ENCODE data around the gene BBS12.

BBS12 gene

DNA sequence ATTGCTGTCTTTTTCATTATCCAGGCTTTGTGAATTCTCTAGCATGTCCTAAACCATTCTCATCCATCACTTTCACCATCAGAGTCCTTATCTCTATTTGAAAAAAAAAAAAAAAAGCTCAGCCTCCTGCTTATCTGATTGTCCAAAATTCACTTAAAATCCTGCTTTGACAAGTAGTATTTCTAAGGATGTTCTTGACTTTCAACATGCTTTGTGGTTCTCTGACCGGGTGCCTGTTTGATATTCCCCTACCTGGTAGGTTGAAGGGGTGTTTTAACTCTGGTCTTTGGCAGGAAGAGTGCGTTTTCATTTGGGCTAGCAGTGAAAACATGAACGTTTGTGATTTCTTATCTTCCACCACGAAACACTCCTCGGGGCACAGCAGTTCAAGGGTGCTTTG lies 17.3 kb upstream of the BBS12 start:
- no peak for DNase-seq

DNA sequence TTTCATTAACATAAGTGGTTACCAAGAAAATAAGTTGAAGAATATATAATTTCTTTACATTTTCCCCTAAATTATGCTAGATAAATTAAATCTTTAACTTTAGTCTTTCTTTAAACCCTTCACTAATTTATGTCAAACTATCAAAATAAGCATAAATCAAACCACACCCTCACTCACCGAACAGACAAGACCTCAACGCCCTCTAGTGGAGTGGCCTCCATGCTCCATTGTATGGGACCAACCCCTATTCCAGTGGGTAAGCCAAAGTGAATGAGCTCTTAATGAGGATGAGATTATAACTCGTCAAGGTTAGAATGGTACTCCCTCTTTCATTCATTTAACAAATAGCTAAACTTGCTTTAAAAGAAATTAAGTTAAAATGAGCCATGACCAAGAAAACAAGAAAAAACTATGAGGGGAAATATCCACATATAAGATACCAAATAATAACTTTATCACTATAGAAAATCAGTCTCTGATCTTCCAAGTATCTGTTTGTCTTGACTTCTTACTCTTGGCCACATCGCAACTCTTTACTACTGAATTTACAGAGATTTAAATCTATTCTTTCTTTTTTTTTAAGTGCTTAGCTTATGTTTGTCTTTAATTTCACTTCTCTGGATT lies 15.6 kb upstream of the BBS12 start:
- DNase-seq, result peak in 33 of 51 donors; percentile 0 to 70 (median 29)

DNA sequence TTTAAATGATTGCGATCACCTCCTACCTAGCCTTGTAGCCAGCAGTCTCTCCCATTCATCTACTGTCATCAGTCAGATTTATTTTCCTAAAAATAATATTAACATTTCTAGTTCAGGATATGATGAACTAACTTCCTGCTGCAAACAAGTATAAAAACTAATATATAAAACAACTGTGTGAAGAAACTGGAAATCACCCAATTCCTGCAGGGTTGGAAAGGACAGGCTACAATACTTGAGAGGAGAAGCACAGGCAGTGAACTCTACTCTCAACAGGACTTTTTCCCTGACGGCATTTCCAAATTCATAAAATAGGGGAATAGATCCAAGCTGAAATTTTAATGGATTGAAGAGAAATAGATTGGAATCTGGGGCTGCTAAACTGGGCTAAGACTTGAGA lies 14.2 kb upstream of the BBS12 start:
- no peak for DNase-seq

GRCh38 chr4:122722256-122722655 lies 10.2 kb upstream of the BBS12 start:
- DNase-seq, result no peak

GRCh38 chr4:122728856-122729255 lies 3.6 kb upstream of the BBS12 start:
- no peak for DNase-seq

DNA sequence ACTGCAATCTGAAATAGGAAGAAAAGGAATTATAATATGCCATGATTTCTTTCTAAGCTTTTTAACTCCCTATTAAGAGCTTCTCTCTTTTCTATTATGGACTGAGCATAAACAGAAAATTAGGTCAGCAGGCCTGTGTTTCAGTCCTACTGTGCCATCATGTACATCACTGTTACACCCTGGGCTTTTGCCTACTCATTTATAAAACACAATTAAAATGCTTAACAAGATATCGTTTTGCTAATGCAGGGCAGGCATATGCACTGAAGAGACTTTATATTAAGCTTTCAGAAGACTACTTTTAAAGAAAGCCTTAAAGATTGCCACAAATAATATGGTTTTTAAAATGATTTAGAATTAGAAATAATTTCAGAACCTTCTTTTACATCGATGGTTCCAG lies 828 bp upstream of the BBS12 start:
- no peak for DNase-seq

- DNase-seq, result no peak
Measured at GRCh38 chr4:122733787-122734120, 1.2 kb downstream of the BBS12 start.

DNA sequence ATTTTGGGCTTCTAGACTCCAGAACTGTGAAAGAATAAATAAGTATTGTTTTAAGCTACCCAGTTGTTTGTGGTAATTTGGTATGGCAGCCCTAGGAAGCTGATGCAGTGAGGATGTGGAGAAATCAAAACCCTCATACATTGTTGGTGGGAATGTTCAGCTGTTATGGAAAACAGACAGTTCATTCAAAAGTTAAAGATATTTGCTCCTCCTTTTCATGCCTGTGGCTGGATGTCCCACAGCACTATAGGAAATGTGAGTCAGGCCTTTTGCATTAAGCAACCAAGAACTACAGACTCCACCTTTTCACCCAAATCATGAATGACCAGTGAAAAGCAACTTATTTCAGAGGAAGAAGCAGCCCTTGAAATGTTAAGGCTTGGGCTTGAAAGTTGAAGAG lies 6.7 kb downstream of the BBS12 start:
- DNase-seq, result no peak

- no peak for DNase-seq
Measured at GRCh38 chr4:122742933-122743829, 10.7 kb downstream of the BBS12 start.

DNA sequence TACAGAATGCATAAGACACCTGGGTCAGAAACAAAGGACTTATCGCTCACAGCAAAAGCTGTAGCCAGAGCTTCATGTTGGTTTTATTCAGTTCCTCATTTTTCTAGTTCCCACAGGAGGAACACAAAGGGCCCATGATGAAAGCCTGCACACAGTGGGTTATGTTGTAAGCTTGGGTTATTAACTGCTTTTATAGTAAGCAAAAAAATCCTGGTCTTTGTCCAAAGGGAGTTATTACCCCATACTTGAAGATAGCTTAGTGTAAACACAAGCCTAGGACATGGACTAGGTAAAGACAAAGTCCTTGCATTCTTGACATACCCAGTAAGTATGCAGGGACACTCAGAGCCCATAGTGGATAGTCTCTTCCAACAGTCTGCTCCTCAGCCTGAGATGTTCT lies 11.7 kb downstream of the BBS12 start:
- DNase-seq, result no peak

DNA sequence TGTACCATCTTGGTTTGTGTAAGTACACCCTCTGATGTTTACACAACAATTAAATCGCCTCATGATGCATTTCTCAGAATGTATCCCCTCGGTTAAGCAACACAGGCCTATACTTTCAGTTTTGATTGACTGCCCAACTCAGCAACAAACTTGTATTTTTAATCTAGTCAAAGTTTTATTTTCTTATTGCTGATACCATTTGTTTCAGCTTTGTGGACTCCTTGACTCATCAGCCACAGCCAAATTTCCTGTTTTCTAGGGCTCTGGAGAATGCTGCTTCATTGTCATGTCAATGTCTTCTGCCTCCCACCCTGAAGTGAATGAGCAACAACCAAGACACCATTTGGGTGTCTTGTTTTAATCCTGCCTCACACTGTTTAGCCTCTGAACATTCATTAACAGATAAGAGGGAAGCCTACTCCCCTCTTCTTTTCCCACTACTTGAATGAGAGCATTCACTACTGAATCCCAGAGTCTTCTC lies 14.0 kb downstream of the BBS12 start:
- DNase-seq, result no peak

GRCh38 chr4:122747068-122747467 lies 14.6 kb downstream of the BBS12 start:
- DNase-seq, result no peak

DNA sequence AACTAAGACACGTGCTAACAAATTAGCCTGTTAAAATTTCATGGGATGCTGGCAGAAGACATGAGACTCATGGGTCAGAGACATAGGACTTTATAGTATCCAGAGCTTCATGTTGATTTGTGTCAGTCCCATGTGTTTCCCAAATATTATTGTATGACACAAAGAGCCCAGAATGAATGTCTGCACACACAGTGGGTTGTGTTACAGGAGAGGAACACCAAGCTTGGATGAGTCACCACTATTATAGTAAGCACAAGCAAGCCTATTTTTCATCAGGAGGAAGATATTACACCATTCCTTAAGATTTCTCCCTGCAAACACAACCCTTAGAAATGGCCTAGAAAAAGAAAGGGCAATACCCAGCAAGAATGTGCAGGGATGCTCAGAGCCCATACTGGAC lies 15.4 kb downstream of the BBS12 start:
- DNase-seq, result no peak

- no peak for DNase-seq
Measured at GRCh38 chr4:122749704-122750454, 17.4 kb downstream of the BBS12 start.

- DNase-seq, result no peak
Measured at GRCh38 chr4:122755675-122756074, 23.2 kb downstream of the BBS12 start.

DNA sequence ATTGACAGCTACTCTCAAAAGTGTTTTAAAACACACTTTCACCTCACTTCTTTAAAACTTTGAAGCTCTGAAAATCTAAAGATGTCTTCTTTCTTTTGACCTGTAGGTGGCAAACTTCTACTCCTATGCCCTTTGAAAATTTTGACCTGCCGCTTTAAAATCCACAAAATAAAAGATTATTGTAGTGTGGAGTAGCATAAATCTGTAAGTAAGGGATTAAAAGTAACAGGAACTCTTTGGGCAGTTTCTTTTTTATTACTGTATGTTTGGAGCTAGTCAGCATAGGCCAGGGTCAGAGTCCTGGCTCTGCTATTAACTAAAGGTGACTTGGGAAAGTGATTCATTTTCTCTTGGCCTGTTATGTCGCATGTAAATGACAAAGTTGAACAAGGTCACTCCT lies 25.5 kb downstream of the BBS12 start:
- DNase-seq, result peak in 1 of 51 donors; percentile 15

- no peak for DNase-seq
Measured at GRCh38 chr4:122759639-122760310, 27.3 kb downstream of the BBS12 start.

DNA sequence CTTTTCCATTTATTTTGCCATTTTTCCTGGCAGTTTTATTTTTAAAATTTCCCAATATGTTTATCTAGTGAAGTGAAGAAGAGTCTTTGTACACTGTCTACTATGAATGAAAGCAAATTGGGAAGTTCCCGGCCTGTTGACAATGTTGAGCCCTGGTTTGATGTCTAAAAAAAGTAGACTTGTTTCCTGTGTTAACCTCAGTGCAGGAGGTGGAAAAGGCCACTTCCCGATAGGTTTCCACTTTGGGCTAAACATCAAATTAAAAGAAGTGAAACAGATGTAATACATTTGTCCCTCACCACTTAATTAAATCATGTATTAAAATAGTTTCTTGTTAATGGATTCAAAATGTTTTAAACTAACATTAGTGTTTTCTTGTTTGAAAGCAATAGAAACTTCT lies 30.0 kb downstream of the BBS12 start:
- peak in 1 of 51 donors; percentile 1 for DNase-seq

DNA sequence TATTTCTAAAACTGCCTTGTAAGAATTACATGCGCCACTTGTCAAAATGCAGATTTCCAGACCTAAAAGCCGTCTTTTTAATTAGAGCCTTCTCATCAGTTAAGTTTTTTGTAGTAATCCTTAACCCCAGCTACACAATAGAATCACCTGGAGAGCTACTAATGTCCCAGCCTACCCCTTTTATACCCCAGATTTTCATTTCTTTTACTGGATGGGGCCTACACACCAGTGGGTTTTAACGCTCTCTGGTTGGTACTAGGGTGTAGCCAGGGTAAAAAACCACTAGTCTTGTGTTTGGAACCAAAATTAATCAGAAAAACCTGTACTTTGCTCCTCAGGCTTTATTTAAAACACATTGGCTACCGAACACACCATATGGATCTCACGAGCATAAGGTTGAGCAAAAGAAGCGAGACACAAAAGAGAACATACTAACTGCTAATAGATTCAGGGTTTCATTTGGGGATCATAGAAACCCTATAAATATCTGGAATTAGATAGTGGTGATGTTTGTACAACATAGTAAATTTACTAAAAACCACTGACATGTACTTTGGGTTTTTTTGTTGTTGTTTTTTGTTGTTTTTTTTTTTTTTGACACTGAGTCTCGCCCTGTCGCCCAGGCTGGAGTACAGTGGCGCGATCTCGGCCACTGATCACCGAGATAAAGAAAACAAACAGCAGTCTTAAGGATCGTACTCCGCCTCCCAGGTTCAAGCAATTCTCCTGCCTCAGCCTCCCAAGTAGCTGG lies 30.6 kb downstream of the BBS12 start:
- no peak for DNase-seq

- no peak for DNase-seq
Measured at GRCh38 chr4:122764071-122764820, 31.7 kb downstream of the BBS12 start.
